Activated T-helper 1 cell treated with Interleukin-2 at 50 U/mL for 16 hours (primary cell): ENCODE measurements around the gene CAPZA1.
A peak's percentile ranks its signal among the peaks of the same experiment; 100 is the strongest.

Experiments used
- DNase-seq: peaks from one replicate; pipeline ENCODE4 v3.0.0-alpha.2; 2020; ENCODE audit warnings: low read depth

CAPZA1 gene

DNA sequence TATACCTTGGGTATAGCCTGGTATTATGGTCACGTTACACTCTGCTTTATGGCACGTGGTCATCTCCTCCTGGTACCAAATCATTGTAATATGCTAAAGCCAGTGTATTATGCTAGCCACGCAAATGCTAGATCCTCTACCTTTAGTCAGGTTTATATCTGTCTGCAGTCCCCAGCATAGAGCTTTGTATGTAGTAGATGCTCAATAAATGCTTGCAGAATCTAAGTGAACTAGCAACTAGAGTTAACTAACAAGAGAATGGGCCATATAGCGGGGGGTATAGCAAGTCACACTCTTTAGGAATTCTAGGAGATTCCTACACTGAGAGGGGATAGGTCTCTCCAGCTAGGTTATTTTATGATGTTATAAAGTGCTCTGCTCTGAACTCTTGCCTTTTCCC lies 57.9 kb downstream of the CAPZA1 start:
- DNase-seq = no peak

DNA sequence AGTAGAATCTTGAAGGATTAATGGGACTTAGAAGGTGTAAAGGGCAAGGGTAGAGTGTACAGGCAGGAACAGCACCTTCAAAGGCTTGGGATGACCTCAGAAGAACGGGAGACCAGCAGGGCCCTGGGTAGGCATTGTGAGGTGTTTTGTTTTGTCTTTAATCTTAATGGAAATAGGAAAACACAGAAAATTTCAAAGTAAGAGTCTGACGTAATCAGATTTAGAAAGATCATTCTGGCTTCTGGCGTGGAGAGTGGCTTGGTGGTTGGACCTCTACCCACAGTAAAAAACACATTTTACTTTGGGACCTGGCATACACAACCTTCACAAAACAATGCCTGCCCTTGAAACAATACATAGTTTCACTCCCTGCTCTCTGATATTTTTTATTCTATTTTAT lies 59.0 kb downstream of the CAPZA1 start:
- no peak for DNase-seq

DNA sequence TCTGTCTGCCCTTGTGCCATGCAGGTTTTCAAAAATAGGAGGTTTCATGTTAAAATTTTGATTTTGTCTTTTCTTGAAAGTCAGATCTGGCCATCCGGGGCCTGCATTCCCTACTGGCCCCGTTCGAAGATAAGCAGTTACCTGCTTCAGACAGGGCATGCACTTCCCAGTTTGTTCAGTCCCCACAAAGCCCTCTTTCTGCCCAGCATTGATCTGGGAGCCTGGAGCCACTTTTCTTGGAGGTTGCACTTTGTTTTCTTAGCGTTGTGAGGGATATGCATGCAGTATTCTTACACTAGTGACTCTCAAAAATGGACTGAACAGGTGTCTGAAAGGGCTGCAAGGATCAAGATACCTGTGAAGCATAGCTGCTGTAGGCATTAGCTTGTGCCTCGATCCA lies 66.3 kb downstream of the CAPZA1 start:
- no peak for DNase-seq

GRCh38 chr1:112686417-112686816 lies 66.8 kb downstream of the CAPZA1 start:
- no peak for DNase-seq

- DNase-seq = no peak
Measured at GRCh38 chr1:112686835-112687234, 67.2 kb downstream of the CAPZA1 start.

DNA sequence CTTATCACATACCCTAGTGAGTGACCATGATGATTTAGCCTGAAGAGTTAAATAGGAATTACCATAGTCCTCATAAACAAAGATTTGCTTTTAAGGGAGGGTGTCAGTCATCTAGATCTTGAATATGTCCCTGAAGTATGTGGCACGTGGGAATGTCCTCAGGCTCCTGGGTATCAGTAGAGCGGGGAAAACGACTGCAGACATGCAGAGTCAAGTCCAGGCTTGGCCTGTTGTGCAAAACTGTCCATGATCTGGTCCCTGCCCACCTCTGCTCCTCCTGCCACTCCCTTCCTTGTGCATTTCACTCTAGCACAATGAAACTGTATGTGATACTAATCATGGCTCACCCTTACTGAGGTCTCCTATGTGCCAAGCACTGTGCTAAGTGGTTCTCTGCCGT lies 67.7 kb downstream of the CAPZA1 start:
- DNase-seq = no peak

GRCh38 chr1:112687785-112688496 lies 68.3 kb downstream of the CAPZA1 start:
- DNase-seq = no peak

- no peak for DNase-seq
Measured at GRCh38 chr1:112688781-112689193, 69.2 kb downstream of the CAPZA1 start.

DNA sequence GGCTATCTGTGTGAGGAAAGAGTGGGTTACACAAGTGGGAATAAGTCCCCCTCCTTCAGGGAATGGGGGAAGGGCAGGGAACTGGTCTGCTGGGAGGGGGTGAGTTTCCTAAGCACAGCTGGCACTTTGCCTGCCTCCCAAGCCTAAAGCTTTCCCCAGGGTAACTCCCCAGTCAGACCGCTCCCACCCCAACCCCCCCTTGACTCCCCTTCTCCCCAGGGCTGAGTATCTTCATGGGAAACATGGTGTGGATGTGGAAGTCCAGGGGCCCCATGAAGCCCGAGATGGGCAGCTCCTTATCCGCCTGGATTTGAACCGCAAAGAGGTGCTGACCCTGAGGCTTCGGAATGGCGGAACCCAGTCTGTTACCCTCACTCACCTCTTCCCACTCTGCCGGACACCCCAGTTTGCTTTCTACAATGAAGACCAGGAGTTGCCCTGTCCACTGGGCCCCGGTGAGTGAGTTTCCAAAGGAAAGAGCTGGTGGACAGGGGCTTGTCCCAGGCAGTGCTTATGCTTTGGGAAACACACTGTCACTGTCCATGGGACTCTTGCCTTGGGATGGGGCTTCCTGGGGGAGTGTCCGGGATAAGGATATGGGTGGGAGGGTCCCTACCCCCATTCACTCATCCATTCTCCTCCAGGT lies 69.7 kb downstream of the CAPZA1 start:
- DNase-seq = no peak

DNA sequence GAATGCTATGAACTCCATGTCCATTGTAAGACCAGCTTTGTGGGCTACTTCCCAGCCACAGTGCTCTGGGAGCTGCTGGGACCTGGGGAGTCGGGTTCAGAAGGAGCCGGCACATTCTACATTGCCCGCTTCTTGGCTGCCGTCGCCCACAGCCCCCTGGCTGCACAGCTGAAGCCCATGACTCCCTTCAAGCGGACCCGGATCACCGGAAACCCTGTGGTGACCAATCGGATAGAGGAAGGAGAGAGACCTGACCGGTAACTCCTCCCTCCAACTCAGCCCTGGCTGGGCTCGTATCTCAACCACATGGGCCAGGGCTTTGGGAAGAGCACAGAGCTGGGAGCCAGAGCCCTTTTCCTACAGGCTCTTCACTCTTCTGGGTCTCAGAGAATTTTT lies 70.2 kb downstream of the CAPZA1 start:
- no peak for DNase-seq

GRCh38 chr1:112692681-112693080 lies 73.0 kb downstream of the CAPZA1 start:
- DNase-seq = no peak

DNA sequence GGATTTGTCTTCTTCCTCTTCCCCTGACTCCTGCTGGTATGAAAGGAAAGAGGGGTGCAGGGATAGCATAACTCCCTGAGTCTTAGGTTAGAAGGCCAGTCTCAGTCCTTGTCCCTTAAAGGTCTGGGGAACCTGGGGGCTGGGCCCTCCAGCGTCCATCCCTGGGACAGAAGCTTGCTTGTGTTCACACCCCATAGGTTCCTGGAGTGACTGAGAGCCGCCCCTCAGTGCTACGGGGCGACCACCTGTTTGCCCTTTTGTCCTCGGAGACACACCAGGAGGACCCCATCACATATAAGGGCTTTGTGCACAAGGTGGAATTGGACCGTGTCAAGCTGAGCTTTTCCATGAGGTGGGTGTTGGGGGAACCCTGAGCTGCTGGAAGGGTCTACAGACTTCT lies 74.2 kb downstream of the CAPZA1 start:
- DNase-seq = no peak

DNA sequence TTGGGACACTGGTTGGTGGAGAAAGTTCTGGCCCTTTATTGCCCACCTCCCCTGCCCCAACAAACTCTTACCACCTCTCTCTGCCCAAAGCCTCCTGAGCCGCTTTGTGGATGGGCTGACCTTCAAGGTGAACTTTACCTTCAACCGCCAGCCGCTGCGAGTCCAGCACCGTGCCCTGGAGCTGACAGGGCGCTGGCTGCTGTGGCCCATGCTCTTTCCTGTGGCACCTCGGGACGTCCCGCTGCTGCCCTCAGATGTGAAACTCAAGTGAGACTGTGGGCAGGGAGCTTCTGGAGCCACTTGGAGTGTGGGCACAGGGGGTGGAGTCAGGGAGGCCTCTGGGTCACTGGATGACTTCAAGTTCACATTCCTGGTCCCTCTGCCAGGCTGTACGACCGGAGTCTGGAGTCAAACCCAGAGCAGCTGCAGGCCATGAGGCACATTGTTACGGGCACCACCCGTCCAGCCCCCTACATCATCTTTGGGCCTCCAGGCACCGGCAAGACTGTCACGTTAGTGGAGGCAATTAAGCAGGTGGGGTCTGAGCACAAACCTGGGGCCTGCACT lies 74.8 kb downstream of the CAPZA1 start:
- no peak for DNase-seq

DNA sequence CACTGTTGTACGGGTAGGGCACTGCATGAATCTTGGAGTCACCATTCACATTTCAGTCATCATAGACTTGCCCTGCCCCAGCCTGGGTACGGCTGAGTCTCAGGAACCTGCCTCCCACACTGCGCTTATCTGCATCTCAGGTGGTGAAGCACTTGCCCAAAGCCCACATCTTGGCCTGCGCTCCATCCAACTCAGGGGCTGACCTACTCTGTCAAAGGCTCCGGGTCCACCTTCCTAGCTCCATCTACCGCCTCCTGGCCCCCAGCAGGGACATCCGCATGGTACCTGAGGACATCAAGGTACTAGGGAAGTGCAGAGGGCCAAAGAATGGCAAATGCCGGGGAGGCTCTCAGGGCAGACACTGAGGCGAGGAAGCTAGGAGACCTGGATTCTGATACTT lies 75.6 kb downstream of the CAPZA1 start:
- no peak for DNase-seq

GRCh38 chr1:112696578-112697314 lies 77.1 kb downstream of the CAPZA1 start:
- DNase-seq = no peak

DNA sequence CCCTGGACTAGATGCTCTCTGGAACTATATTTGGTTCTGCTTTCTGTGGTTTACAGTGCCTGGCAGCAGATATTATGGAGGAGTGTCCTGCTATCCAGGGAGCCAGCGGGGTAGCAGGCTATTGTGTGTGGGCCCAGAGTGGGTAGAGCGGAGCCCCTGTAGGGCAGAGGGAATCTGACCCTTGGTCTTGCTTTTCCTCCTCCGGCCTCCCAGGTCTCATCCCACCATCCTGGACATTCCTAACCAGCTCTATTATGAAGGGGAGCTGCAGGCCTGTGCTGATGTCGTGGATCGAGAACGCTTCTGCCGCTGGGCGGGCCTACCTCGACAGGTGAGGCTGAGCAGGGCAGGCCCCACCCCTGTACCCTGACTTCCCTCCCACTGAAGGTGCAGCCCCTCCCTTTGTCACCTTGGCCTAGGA lies 78.2 kb downstream of the CAPZA1 start:
- no peak for DNase-seq

DNA sequence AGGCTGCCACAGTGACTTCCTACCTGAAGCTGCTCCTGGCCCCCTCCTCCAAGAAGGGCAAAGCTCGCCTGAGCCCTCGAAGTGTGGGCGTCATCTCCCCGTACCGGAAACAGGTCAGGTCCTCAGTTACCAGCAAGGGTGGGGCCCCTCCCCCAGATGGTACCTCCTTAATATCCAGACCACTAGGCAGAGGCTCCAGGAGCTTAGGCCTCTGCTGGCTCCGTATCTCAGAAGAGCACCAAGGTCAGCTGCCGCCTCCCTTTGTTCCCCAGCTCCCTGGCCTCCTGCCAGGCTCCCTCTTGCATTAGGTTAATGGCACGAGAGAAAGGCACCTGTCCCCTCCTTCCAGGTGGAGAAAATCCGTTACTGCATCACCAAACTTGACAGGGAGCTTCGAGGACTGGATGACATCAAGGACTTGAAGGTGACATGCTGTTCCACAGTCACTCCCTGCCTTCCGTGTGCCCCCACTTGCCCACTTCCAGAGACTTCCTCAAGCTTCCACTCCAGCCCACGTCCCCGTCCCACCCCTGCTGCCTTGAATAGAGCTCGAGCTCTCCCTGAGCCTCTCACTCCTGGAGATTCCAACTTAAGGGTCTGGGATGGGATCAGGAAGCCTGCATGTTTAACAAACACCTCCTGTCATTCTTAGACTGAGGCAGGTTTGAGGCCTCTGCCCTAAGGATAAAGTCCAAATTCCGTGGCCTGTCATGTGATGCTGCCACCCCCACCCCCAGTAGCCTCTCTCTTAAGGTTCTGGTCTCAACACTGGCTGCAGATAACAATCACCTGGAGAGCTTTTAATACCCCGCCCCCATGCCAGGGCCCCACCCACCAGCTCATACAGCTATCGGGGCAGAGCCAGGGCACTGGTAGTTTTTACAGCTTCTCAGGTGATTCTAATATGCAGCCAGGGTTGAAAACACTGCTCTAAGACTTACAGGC lies 79.0 kb downstream of the CAPZA1 start:
- no peak for DNase-seq

DNA sequence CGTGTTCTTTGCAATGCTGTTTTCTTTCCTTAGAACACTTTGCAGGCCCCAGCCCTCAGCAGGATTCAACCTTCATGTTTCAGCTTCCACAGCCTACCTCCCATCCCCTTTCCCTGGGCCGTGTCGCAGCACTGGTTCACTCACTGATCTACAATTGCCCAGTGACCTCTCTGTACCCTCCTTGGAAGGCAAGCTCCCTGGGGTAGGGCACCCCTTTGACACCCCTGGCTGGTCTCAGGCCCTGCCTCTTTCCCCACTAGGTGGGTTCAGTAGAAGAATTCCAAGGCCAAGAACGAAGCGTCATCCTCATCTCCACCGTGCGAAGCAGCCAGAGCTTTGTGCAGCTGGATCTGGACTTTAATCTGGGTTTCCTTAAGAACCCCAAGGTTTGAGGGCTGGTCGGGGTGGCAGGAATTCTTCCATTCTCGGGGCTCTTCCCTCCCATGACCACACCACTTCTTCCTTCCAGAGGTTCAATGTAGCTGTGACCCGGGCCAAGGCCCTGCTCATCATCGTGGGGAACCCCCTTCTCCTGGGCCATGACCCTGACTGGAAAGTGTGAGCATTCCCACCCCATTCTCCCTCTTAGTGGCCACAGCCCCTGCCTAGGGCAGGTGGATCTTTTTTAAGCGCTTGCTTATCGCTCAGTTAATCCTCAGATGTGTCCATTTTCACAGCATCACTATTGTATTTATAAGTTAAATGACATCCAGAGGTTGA lies 80.0 kb downstream of the CAPZA1 start:
- DNase-seq = no peak

- peak; percentile 43 for DNase-seq
Measured at GRCh38 chr1:112700290-112701226, 80.9 kb downstream of the CAPZA1 start.
